Measurements from ENCODE around the gene EMID1.

GRCh38 chr22:29253561-29254285 is 48.0 kb downstream of the EMID1 start:
- TF ChIP-seq CTCF (conservative IDR thresholded peaks at IDR 0.05 in 1 of 2, IDR thresholded peaks at IDR 0.05 in 1 of 2; ENCODE audit: extremely low read depth in 1 of 2, insufficient read depth in 1 of 2, low read depth in 1 of 2, low read length in 2 of 2) (no peak), EZH2 (IDR thresholded peaks at IDR 0.05; ENCODE audit: borderline replicate concordance, low read length) (no peak)
